ENCODE measurements around the gene ITPRIPL1. TPM values are rescaled to one million over a fixed set of nuclear protein-coding genes. Genes with fewer than 3 reads are reported as not detected.

Gene ITPRIPL1
- total RNA-seq, 1 experiment from 2014 or later: not detected

GRCh38 chr2:96316999-96317398 is 8.1 kb upstream of the ITPRIPL1 start:
- TF ChIP-seq EZH2 (IDR thresholded peaks at IDR 0.05; ENCODE audit: low read length, unreplicated experiment) (no peak), EZH2phosphoT487 (IDR thresholded peaks at IDR 0.05; ENCODE audit: borderline replicate concordance, low read length) (no peak), CTCF (conservative IDR thresholded peaks at IDR 0.05; ENCODE audit: low read depth, low read length) (no peak)
- ATAC-seq: no peak

DNA sequence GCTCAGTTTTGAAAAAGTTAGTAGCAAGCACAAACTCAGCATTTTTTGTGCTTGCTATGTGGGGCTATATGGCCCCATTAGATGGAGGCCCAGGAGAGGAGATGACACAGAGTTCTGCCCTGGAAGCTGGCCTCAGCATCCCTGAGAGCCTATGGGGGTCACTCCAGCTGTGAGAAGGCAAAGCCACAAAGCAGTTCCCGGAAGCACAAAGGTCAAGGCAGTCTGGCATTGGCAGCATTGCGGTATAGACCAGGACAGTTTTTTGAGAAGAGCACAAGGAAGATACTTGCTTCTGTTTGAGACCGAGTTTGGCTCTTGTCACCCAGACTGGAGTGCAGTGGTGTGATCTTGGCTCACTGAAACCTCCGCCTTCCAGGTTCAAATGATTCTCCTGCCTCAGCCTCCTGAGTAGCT is 7.5 kb upstream of the ITPRIPL1 start:
- no TSS peak for BruUV-seq (replicated peaks)
- POLR2A ChIA-PET (ENCODE audit: unreplicated experiment): no interaction called here
- Histone ChIP-seq H4K20me1 (ENCODE audit: low read length) (no peaks in the 10 kb centered on the region), H3K27me3 (ENCODE audit: low read length) (peaks cover 5% of the 10 kb centered on the region; the same call in 1 of the 2 replicates), H3K79me2 (ENCODE audit: low read length) (no peaks in the 10 kb centered on the region), H3K4me2 (ENCODE audit: low read length) (no peak overlapping the region), H3K4me1 (ENCODE audit: insufficient read depth, low read length) (peaks cover 22% of the 10 kb centered on the region), H3K4me3 (ENCODE audit: low read length) (no peak overlapping the region), H3K9ac (ENCODE audit: low read length) (no peak overlapping the region), H3K9me3 (ENCODE audit: low read length) (no peaks in the 10 kb centered on the region), H3F3A (ENCODE audit: low read length, unreplicated experiment) (peaks cover 4% of the 10 kb centered on the region), H2AFZ (ENCODE audit: low read length) (no peak overlapping the region), H3K27ac (ENCODE audit: low read length) (no peak overlapping the region), H3K9me2 (replicated peaks; ENCODE audit: low read length) (no peaks in the 10 kb centered on the region), H3K36me3 (ENCODE audit: low read depth, low read length) (no peaks in the 10 kb centered on the region)
- TF ChIP-seq EZH2 (IDR thresholded peaks at IDR 0.05; ENCODE audit: low read length, unreplicated experiment) (no peak), EZH2phosphoT487 (IDR thresholded peaks at IDR 0.05; ENCODE audit: borderline replicate concordance, low read length) (no peak), CTCF (conservative IDR thresholded peaks at IDR 0.05; ENCODE audit: low read depth, low read length) (no peak)
- intact Hi-C loops (cut with micrococcal nuclease): no loop called here
- ATAC-seq (no peak), DNase-seq (no peak)
- CTCF ChIA-PET: no interaction called here

More at GRCh38 chr2:96316999-96317398, 8.1 kb upstream of the ITPRIPL1 start:
- Histone ChIP-seq H3K4me3 (ENCODE audit: low read length) (no peak overlapping the region), H3K9ac (ENCODE audit: low read length) (no peak overlapping the region), H3K4me1 (ENCODE audit: insufficient read depth, low read length) (peaks cover 20% of the 10 kb centered on the region), H3K9me2 (replicated peaks; ENCODE audit: low read length) (no peaks in the 10 kb centered on the region), H3K4me2 (ENCODE audit: low read length) (no peak overlapping the region), H3K79me2 (ENCODE audit: low read length) (no peaks in the 10 kb centered on the region), H3K27ac (ENCODE audit: low read length) (no peak overlapping the region), H3K27me3 (ENCODE audit: low read length) (peaks cover 3% of the 10 kb centered on the region; the same call in 1 of the 2 replicates), H2AFZ (ENCODE audit: low read length) (no peak overlapping the region), H3K9me3 (ENCODE audit: low read length) (no peaks in the 10 kb centered on the region), H4K20me1 (ENCODE audit: low read length) (no peaks in the 10 kb centered on the region), H3F3A (ENCODE audit: low read length, unreplicated experiment) (peaks cover 4% of the 10 kb centered on the region), H3K36me3 (ENCODE audit: low read depth, low read length) (no peaks in the 10 kb centered on the region)
- DNase-seq: no peak
- ChIA-PET CTCF (no interaction called here), POLR2A (ENCODE audit: unreplicated experiment) (no interaction called here)
- intact Hi-C loops (cut with micrococcal nuclease): no loop called here
- no TSS peak for BruUV-seq (replicated peaks)

- H4K20me1 ChIP-seq (ENCODE audit: low read length): no peaks in the 10 kb centered on the region
- H3K9ac ChIP-seq (ENCODE audit: low read length): no peak overlapping the region
- H2AFZ ChIP-seq (ENCODE audit: low read length): no peak overlapping the region
- no peak overlapping the region for H3K27ac ChIP-seq (ENCODE audit: low read length)
- H3K4me2 ChIP-seq (ENCODE audit: low read length): no peak overlapping the region
- ATAC-seq (no peak), DNase-seq (no peak)
- intact Hi-C loops (cut with micrococcal nuclease): no loop called here
- H3K4me3 ChIP-seq (ENCODE audit: low read length): no peak overlapping the region
- H3K36me3 ChIP-seq (ENCODE audit: low read depth, low read length): no peaks in the 10 kb centered on the region
- ChIA-PET POLR2A (ENCODE audit: unreplicated experiment) (no interaction called here), CTCF (no interaction called here)
- peaks cover 22% of the 10 kb centered on the region for H3K4me1 ChIP-seq (ENCODE audit: insufficient read depth, low read length)
- H3K79me2 ChIP-seq (ENCODE audit: low read length): no peaks in the 10 kb centered on the region
- no peaks in the 10 kb centered on the region for H3K9me2 ChIP-seq (replicated peaks; ENCODE audit: low read length)
- TF ChIP-seq EZH2phosphoT487 (IDR thresholded peaks at IDR 0.05; ENCODE audit: borderline replicate concordance, low read length) (no peak), CTCF (conservative IDR thresholded peaks at IDR 0.05; ENCODE audit: low read depth, low read length) (no peak), EZH2 (IDR thresholded peaks at IDR 0.05; ENCODE audit: low read length, unreplicated experiment) (no peak)
- BruUV-seq (replicated peaks): no TSS peak
- H3K27me3 ChIP-seq (ENCODE audit: low read length): peaks cover 11% of the 10 kb centered on the region; the same call in 1 of the 2 replicates
- peaks cover 4% of the 10 kb centered on the region for H3F3A ChIP-seq (ENCODE audit: low read length, unreplicated experiment)
- H3K9me3 ChIP-seq (ENCODE audit: low read length): no peaks in the 10 kb centered on the region
These were observed 6.4 kb upstream of the ITPRIPL1 start for GRCh38 chr2:96318723-96319122.

Data from PC-3 (cell line).